ENCODE measurements around the gene KIF26B.

DNA sequence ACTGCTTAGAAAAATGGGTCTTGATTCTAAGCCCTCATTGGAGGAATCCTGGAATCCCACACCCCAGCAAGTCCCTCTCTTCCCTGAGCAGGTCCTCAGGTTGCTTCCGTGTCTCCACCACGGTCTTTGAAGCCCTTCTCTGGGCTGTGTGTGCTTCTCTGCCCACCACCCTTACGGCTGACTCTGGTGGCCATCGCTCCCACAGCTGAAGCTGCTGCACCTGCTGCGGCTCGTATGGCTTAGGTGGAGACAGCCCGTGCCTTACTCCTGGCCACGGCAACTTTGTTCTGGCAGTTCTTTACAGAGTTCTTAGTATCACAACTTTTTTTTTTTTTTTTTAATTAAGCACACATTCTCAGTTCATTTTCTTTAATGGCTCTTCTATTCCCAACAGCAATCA, 10.9 kb upstream of the KIF26B start:
- TF ChIP-seq SUZ12 (IDR thresholded peaks at IDR 0.05; ENCODE audit: extremely low read depth, insufficient read depth, insufficient read length) (no peak), ZNF274 (IDR thresholded peaks at IDR 0.05; ENCODE audit: low read depth, low read length) (no peak), YY1 (IDR thresholded peaks at IDR 0.05; ENCODE audit: insufficient read depth, insufficient read length) (no peak)

Measured in NT2/D1 (cell line).